Ishikawa (cell line): ENCODE data around the gene TMEM212.

Source experiments
- CEBPB ChIP-seq: IDR thresholded peaks from 2 replicates; pipeline ENCODE4 v1.6.1; 2012
- CREB1 ChIP-seq: IDR thresholded peaks from 2 replicates; pipeline ENCODE4 v1.6.1; 2012; ENCODE audit warnings: low read depth
- EGR1 ChIP-seq: IDR thresholded peaks from 2 replicates; pipeline ENCODE4 v1.6.1; 2012
- EP300 ChIP-seq: IDR thresholded peaks from 2 replicates; pipeline ENCODE4 v1.6.1; 2012; ENCODE audit warnings: borderline replicate concordance
- FOXM1 ChIP-seq: IDR thresholded peaks from 2 replicates; pipeline ENCODE4 v1.6.1; 2012; ENCODE audit warnings: low read depth, borderline replicate concordance
- MAX ChIP-seq: IDR thresholded peaks from 2 replicates; pipeline ENCODE4 v1.6.1; 2012
- NFIC ChIP-seq: IDR thresholded peaks from 2 replicates; pipeline ENCODE4 v1.6.1; 2012
- RAD21 ChIP-seq: IDR thresholded peaks from 2 replicates; pipeline ENCODE4 v1.6.1; 2012; ENCODE audit warnings: low read depth
- REST ChIP-seq: IDR thresholded peaks from 2 replicates; pipeline ENCODE4 v1.6.1; 2012; ENCODE audit warnings: low read depth, mild to moderate bottlenecking
- TAF1 ChIP-seq: IDR thresholded peaks from 2 replicates; pipeline ENCODE4 v1.6.1; 2012; ENCODE audit warnings: low read depth, mild to moderate bottlenecking
- TCF12 ChIP-seq: IDR thresholded peaks from 2 replicates; pipeline ENCODE4 v1.6.1; 2012; ENCODE audit warnings: low read depth
- TEAD4 ChIP-seq: IDR thresholded peaks from 2 replicates; pipeline ENCODE4 v1.6.1; 2012
- USF1 ChIP-seq: IDR thresholded peaks from 2 replicates; pipeline ENCODE4 v1.6.1; 2012
- YY1 ChIP-seq: IDR thresholded peaks from 2 replicates; pipeline ENCODE4 v1.6.1; 2012; ENCODE audit warnings: low read depth
- ZBTB7A ChIP-seq: IDR thresholded peaks from 2 replicates; pipeline ENCODE4 v1.6.1; 2012; ENCODE audit warnings: low read depth

TMEM212 gene

GRCh38 chr3:171840445-171840810, 2.7 kb upstream of the TMEM212 start:
- TF ChIP-seq EGR1 = no peak
- no peak for TF ChIP-seq YY1

GRCh38 chr3:171840811-171841619, 2.1 kb upstream of the TMEM212 start:
- no peak for TF ChIP-seq ZBTB7A
- no peak for TF ChIP-seq FOXM1
- TF ChIP-seq RAD21 = no peak
- TF ChIP-seq CEBPB = no peak
- TF ChIP-seq EP300 = no peak
- no peak for TF ChIP-seq TAF1
- TF ChIP-seq YY1 = no peak
- no peak for TF ChIP-seq USF1
- no peak for TF ChIP-seq TEAD4

- TF ChIP-seq EP300 (no peak), EGR1 (no peak), FOXM1 (no peak), ZBTB7A (no peak), YY1 (no peak), CREB1 (no peak), MAX (no peak), TCF12 (no peak), TEAD4 (no peak), CEBPB (no peak), REST (no peak), RAD21 (no peak), USF1 (no peak), TAF1 (no peak), NFIC (no peak)
These were observed 1.5 kb upstream of the TMEM212 start for GRCh38 chr3:171841620-171842000.

- no peak for TF ChIP-seq FOXM1
- TF ChIP-seq RAD21 = no peak
- no peak for TF ChIP-seq YY1
- no peak for TF ChIP-seq EGR1
- no peak for TF ChIP-seq USF1
- no peak for TF ChIP-seq CREB1
- no peak for TF ChIP-seq REST
- no peak for TF ChIP-seq TCF12
- TF ChIP-seq NFIC = no peak
- TF ChIP-seq MAX = no peak
- TF ChIP-seq EP300 = no peak
- TF ChIP-seq ZBTB7A = no peak
- TF ChIP-seq TAF1 = no peak
These were observed 1.7 kb downstream of the TMEM212 start for GRCh38 chr3:171844873-171845272.

GRCh38 chr3:171845481-171846284, 2.5 kb downstream of the TMEM212 start:
- no peak for TF ChIP-seq TAF1
- no peak for TF ChIP-seq USF1
- TF ChIP-seq EGR1 = no peak
- no peak for TF ChIP-seq YY1
- no peak for TF ChIP-seq MAX
- no peak for TF ChIP-seq FOXM1
- no peak for TF ChIP-seq TCF12
- TF ChIP-seq REST = no peak
- TF ChIP-seq RAD21 = no peak
- TF ChIP-seq ZBTB7A = no peak
- no peak for TF ChIP-seq TEAD4
- no peak for TF ChIP-seq NFIC
